Esophagus muscularis mucosa (tissue), 3 donors: Measurements from ENCODE around the gene GLRA2.

ENCODE experiments used
- POLR2A ChIP-seq: fragments of 450-650 bp; IDR thresholded peaks from one replicate; pipeline ENCODE4 v1.6.1; 2017; ENCODE audit warnings: antibody characterized with exemption, moderate library complexity, mild to moderate bottlenecking, low read depth
- TF ChIP-seq, protein P1 (sequence below), 3 experiments: fragments of 200-600 bp in 2 of 3; fragments of 450-650 bp in 1 of 3; sonication (generic) in 2 of 3; IDR thresholded peaks; one replicate each; pipeline ENCODE4 v1.5.1; 2017 to 2019; ENCODE audit warnings: antibody characterized with exemption in 3 of 3, mild to moderate bottlenecking in 2 of 3, moderate library complexity in 1 of 3

- TF ChIP-seq, protein P1, sequence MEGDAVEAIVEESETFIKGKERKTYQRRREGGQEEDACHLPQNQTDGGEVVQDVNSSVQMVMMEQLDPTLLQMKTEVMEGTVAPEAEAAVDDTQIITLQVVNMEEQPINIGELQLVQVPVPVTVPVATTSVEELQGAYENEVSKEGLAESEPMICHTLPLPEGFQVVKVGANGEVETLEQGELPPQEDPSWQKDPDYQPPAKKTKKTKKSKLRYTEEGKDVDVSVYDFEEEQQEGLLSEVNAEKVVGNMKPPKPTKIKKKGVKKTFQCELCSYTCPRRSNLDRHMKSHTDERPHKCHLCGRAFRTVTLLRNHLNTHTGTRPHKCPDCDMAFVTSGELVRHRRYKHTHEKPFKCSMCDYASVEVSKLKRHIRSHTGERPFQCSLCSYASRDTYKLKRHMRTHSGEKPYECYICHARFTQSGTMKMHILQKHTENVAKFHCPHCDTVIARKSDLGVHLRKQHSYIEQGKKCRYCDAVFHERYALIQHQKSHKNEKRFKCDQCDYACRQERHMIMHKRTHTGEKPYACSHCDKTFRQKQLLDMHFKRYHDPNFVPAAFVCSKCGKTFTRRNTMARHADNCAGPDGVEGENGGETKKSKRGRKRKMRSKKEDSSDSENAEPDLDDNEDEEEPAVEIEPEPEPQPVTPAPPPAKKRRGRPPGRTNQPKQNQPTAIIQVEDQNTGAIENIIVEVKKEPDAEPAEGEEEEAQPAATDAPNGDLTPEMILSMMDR (IDR thresholded peaks at IDR 0.05) = no peak
- TF ChIP-seq POLR2A = no peak
Observed at GRCh38 chrX:14616836-14617235, 87.5 kb downstream of the GLRA2 start.
